Adipocyte (in vitro differentiated cells): Measurements from ENCODE around the gene AAGAB.

Experiments
- DNase-seq: peaks from one replicate; pipeline ENCODE4 v3.0.0-alpha.2; 2015; ENCODE audit warnings: low read depth
- H3K27me3 ChIP-seq: replicated peaks from 2 replicates; pipeline ENCODE4 v1.7.0; 2013; ENCODE audit warnings: mild to moderate bottlenecking, low read length, moderate library complexity; ENCODE audit not compliant: control insufficient read depth, insufficient read depth
- H3K36me3 ChIP-seq: 2 replicates; pipeline ENCODE4 v1.7.0; 2013; ENCODE audit warnings: low read length, mild to moderate bottlenecking, moderate library complexity; ENCODE audit not compliant: control insufficient read depth, insufficient read depth, severe bottlenecking
- H3K4me1 ChIP-seq: 2 replicates; pipeline ENCODE4 v1.7.0; 2013; ENCODE audit warnings: mild to moderate bottlenecking, low read length, moderate library complexity; ENCODE audit not compliant: control insufficient read depth, insufficient read depth
- H3K4me3 ChIP-seq: 2 replicates; pipeline ENCODE4 v1.7.0; 2013; ENCODE audit warnings: mild to moderate bottlenecking, low read length, moderate library complexity
- H3K9ac ChIP-seq: 2 replicates; pipeline ENCODE4 v1.7.0; 2013; ENCODE audit warnings: mild to moderate bottlenecking, low read length, moderate library complexity
- H3K9me3 ChIP-seq: 2 replicates; pipeline ENCODE4 v1.7.0; 2013; ENCODE audit warnings: mild to moderate bottlenecking, low read length, moderate library complexity; ENCODE audit not compliant: control insufficient read depth

Gene AAGAB

DNA sequence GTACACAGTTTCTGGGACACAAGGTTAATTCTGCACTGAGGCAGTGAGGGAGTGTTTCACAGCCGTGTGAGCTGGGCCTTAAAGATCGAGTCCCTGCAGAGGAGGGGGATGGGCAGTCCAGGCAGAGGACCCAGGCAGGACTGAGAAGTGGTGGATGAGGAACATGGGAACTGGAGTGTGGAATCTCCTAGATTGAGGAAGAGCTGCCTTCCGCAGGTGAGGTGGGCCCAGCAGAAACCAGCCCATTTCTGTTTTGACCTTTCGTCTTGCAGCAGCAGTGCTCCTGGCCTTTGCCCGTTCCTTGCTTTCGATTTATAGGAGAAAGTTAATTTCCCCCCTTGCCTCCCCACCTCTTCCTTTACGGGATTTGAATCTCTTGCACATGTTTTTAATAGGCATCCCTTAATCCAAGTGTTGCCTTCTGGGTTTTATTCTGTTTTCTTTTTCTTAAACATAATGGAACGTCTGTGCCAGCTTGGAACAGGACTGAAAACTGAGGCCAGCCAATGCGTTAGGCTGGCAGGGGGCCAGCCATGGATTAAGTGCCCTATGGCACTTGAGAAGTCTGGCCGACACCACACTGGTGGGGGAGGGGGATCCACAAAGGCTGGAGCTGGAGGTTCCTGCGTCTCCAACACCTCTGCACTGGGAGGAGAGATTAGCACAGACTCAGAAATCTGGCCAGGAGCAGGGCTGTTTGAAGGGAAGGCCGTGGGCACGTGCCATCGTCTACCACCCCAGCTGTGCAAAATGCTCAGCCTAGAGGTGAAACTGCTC, 78.1 kb downstream of the AAGAB start:
- no peaks in the 10 kb centered on the region for H3K27me3 ChIP-seq

DNA sequence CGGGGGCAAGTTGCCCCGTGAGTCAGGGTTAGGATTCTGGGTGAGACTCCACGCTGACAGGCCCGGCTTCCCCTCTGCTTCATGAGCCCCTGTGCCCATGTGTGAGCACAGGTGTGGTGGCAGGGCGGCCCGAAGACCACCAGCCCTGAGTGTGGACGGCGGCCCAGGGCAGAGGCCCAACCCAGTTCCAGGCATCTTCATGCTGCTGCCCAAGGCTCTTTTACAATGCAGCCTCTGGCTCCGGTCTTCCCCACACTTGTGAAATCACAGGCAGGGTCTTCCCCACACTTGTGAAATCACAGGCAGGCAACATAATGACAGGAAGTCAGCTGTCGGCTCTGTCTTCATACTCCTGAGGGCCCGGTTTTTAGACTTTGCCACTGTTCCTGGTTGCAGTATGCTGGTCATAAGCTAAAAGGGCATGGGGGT, 78.8 kb downstream of the AAGAB start:
- H3K36me3 ChIP-seq: peaks cover 58% of the 10 kb centered on the region
- DNase-seq: no peak

More for the DNA sequence above, 78.1 kb downstream of the AAGAB start:
- Histone ChIP-seq H3K9ac (no peak overlapping the region), H3K9me3 (no peaks in the 10 kb centered on the region), H3K36me3 (peaks cover 51% of the 10 kb centered on the region), H3K4me3 (peak overlapping the region; percentile 30), H3K4me1 (peaks cover 41% of the 10 kb centered on the region)
- no peak for DNase-seq

GRCh38 chr15:67174864-67175573, 79.4 kb downstream of the AAGAB start:
- H3K27me3 ChIP-seq: no peaks in the 10 kb centered on the region
- H3K4me1 ChIP-seq: peaks cover 41% of the 10 kb centered on the region
- DNase-seq: no peak
- H3K36me3 ChIP-seq: peaks cover 59% of the 10 kb centered on the region
- no peak overlapping the region for H3K9ac ChIP-seq
- no peaks in the 10 kb centered on the region for H3K9me3 ChIP-seq
- H3K4me3 ChIP-seq: no peak overlapping the region

More for the DNA sequence above, 78.8 kb downstream of the AAGAB start:
- Histone ChIP-seq H3K4me1 (peaks cover 41% of the 10 kb centered on the region), H3K9ac (no peak overlapping the region), H3K9me3 (no peaks in the 10 kb centered on the region), H3K4me3 (peak overlapping the region; percentile 30), H3K27me3 (no peaks in the 10 kb centered on the region)

DNA sequence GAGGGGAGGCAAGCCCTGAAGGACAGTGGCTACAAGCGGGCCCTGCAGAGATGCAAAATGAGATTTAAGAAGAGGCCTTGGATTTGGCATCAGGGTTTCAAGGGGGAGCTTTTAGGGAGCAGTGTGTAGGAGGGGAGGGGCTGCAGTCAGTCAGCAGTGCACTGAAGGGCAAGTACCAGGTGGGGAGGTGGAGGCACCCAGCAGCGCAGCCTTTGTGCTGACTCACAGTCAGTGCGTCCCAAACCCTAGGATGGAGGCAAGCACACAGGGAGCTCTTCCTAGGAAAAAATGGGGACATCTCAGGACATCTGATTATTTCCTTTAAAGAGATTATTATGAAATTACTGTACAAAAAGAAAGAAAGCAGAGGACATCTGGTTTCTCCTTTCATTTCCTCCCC, 80.0 kb downstream of the AAGAB start:
- DNase-seq: no peak
- peaks cover 58% of the 10 kb centered on the region for H3K36me3 ChIP-seq

DNA sequence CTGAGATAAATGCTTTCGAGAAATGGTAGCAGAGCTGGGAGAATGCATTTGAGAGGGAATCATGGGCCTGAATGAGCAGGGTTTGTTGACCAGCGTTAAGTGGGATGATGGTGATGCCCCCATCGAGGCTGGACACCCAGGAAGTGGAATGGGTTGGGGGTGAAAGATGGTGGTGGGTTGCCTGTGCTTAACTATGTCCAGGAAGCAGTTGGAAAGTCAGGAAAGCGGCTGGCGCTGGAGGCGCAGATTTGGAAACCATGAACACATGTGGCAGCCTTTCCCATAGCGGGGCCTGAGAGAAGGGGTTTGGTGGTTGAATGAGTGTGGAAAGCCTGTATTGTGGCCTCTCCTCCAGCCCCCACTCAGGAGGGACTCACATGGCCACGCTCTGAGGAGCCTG, 80.7 kb downstream of the AAGAB start:
- Histone ChIP-seq H3K27me3 (no peaks in the 10 kb centered on the region), H3K36me3 (peaks cover 56% of the 10 kb centered on the region)

More for the DNA sequence above, 80.0 kb downstream of the AAGAB start:
- Histone ChIP-seq H3K9ac (no peak overlapping the region), H3K4me1 (peaks cover 41% of the 10 kb centered on the region), H3K4me3 (no peak overlapping the region), H3K27me3 (no peaks in the 10 kb centered on the region), H3K9me3 (no peaks in the 10 kb centered on the region)

GRCh38 chr15:67173005-67173404, 81.5 kb downstream of the AAGAB start:
- Histone ChIP-seq H3K9ac (no peak overlapping the region), H3K36me3 (peaks cover 59% of the 10 kb centered on the region), H3K9me3 (no peaks in the 10 kb centered on the region), H3K4me3 (no peak overlapping the region), H3K27me3 (no peaks in the 10 kb centered on the region), H3K4me1 (peaks cover 38% of the 10 kb centered on the region)
- DNase-seq: no peak

More for the DNA sequence above, 80.7 kb downstream of the AAGAB start:
- Histone ChIP-seq H3K4me3 (no peak overlapping the region), H3K9ac (no peak overlapping the region), H3K4me1 (peaks cover 38% of the 10 kb centered on the region), H3K9me3 (no peaks in the 10 kb centered on the region)
- no peak for DNase-seq

DNA sequence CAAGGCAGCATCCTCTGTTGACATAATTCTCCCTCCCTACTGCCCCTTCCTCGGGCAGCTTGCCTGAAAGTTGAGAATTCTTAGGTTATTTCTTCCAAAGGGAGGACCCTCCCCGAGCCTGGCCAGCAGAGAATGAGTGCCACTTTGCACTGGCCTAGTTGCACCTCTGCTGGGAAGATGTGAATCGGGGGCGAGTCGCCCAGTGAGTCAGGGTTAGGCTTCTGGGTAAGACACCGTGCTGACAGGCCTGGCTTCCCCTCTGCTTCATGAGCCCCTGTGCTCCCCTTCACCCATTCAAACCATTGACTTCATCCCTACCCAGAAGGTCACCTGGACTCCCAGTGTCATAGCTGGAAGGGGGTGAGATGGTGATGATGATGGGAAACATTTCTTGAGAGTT, 82.3 kb downstream of the AAGAB start:
- DNase-seq: no peak
- Histone ChIP-seq H3K4me1 (peaks cover 41% of the 10 kb centered on the region), H3K9ac (no peak overlapping the region), H3K27me3 (no peaks in the 10 kb centered on the region), H3K9me3 (no peaks in the 10 kb centered on the region), H3K36me3 (peaks cover 65% of the 10 kb centered on the region), H3K4me3 (no peak overlapping the region)

DNA sequence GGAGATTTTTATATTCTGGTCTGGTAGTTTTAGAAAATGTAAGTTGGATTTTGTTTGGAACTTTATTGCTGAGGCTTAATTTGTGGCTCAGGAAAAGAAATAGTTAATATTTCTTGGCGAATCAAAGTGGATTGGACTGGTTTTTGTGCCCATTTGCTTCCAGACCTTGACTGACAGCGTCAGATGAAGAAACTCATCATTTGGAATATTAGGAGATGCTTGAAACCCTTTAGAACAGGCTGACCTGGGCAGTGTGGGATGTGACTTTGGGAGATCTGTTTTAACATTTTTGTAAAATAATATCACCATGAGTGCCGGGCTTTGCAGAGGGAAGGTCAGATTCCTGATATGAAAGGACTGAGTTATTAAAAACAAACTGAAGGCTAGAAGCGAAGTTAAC, 83.0 kb downstream of the AAGAB start:
- H3K9me3 ChIP-seq: no peaks in the 10 kb centered on the region
- H3K27me3 ChIP-seq: no peaks in the 10 kb centered on the region
- H3K36me3 ChIP-seq: peaks cover 71% of the 10 kb centered on the region
- no peak for DNase-seq
- no peak overlapping the region for H3K4me3 ChIP-seq
- H3K9ac ChIP-seq: no peak overlapping the region
- peaks cover 34% of the 10 kb centered on the region for H3K4me1 ChIP-seq

GRCh38 chr15:67170143-67170925, 84.1 kb downstream of the AAGAB start:
- no peak overlapping the region for H3K4me3 ChIP-seq
- H3K36me3 ChIP-seq: peaks cover 76% of the 10 kb centered on the region
- no peaks in the 10 kb centered on the region for H3K9me3 ChIP-seq

DNA sequence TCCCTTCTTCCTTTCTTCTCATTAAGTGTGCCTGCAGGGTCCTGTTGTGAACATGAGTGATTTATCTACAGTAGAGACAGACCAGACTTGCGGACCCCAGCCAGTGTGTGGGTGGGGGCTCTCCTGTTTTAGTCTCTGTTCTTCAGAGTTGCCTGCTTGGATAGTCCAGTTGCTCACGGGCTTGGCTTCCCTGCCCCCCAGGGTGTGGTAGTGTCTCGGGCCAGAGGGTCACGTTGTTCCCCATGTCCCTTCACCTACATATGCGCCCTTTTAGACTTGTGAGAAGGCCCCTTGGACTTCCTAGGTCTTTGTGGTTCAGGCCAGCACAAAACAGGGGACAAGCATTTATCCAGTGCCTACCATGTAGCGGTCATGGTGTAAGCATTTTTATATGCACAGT, 85.8 kb downstream of the AAGAB start:
- no peak overlapping the region for H3K4me3 ChIP-seq
- no peaks in the 10 kb centered on the region for H3K9me3 ChIP-seq
- no peaks in the 10 kb centered on the region for H3K27me3 ChIP-seq
- DNase-seq: no peak
- no peak overlapping the region for H3K9ac ChIP-seq
- H3K4me1 ChIP-seq: peaks cover 16% of the 10 kb centered on the region
- H3K36me3 ChIP-seq: peaks cover 74% of the 10 kb centered on the region

More at GRCh38 chr15:67170143-67170925, 84.1 kb downstream of the AAGAB start:
- H3K9ac ChIP-seq: no peak overlapping the region
- H3K27me3 ChIP-seq: no peaks in the 10 kb centered on the region
- DNase-seq: no peak
- H3K4me1 ChIP-seq: peaks cover 23% of the 10 kb centered on the region

DNA sequence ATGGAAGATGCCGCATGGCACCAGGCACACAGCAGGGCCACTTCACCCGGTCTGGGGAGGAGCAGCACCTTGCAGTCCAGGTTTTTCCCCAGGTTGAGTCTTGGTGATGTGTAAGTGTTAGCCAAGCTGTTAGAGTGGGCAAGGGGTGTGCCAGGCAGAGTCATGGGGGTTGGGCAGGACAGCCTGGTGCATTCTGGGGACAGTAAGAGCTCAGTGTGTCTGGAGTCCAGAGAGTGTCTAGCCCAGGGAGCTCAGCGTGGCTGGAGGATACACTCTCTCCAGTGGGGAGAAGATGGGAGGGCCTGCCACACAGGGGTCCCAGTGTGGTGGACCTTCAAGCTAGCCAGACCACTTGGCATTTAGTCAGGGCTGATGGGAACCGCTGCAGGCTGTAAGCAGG, 87.4 kb downstream of the AAGAB start:
- H3K4me1 ChIP-seq: peaks cover 19% of the 10 kb centered on the region
- H3K9me3 ChIP-seq: no peaks in the 10 kb centered on the region
- H3K4me3 ChIP-seq: no peak overlapping the region
- peaks cover 59% of the 10 kb centered on the region for H3K36me3 ChIP-seq
- H3K27me3 ChIP-seq: no peaks in the 10 kb centered on the region
- DNase-seq: no peak
- no peak overlapping the region for H3K9ac ChIP-seq
